GM12873 (cell line): ENCODE results near the gene RNF144A.

Experiments used
- TF ChIP-seq, protein P1 (sequence below): IDR thresholded peaks from 2 replicates; pipeline ENCODE4 v1.5.1; 2012; ENCODE audit warnings: low read depth, mild to moderate bottlenecking, moderate library complexity, low read length, control low read depth; ENCODE audit not compliant: insufficient read depth; ENCODE audit errors: missing control alignments

Gene RNF144A

DNA sequence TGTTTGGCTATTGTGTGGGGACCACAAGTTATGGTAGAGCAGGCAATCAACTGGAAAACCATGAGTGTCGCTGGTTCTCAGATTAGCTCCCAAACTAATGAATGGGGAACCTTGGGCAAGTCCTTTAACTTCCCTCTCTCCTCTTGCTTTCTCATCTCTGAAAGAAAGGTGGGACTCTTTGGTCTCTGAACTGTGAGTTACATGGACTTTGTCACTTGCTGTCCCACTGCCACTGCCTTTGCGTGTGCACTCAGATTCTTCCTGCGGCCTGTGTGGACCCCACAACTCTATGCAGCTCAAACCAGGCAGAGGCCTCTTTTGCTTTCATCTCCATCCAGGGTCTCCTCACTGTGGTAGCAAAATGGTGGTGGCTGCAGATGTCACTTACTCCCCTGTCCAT is 86.7 kb downstream of the RNF144A start:
- TF ChIP-seq, protein P1, sequence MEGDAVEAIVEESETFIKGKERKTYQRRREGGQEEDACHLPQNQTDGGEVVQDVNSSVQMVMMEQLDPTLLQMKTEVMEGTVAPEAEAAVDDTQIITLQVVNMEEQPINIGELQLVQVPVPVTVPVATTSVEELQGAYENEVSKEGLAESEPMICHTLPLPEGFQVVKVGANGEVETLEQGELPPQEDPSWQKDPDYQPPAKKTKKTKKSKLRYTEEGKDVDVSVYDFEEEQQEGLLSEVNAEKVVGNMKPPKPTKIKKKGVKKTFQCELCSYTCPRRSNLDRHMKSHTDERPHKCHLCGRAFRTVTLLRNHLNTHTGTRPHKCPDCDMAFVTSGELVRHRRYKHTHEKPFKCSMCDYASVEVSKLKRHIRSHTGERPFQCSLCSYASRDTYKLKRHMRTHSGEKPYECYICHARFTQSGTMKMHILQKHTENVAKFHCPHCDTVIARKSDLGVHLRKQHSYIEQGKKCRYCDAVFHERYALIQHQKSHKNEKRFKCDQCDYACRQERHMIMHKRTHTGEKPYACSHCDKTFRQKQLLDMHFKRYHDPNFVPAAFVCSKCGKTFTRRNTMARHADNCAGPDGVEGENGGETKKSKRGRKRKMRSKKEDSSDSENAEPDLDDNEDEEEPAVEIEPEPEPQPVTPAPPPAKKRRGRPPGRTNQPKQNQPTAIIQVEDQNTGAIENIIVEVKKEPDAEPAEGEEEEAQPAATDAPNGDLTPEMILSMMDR: no peak

GRCh38 chr2:7004636-7005035 is 87.4 kb downstream of the RNF144A start:
- TF ChIP-seq, protein P1: no peak

- TF ChIP-seq, protein P1: no peak
Observed at GRCh38 chr2:7007488-7007845, 90.3 kb downstream of the RNF144A start.

DNA sequence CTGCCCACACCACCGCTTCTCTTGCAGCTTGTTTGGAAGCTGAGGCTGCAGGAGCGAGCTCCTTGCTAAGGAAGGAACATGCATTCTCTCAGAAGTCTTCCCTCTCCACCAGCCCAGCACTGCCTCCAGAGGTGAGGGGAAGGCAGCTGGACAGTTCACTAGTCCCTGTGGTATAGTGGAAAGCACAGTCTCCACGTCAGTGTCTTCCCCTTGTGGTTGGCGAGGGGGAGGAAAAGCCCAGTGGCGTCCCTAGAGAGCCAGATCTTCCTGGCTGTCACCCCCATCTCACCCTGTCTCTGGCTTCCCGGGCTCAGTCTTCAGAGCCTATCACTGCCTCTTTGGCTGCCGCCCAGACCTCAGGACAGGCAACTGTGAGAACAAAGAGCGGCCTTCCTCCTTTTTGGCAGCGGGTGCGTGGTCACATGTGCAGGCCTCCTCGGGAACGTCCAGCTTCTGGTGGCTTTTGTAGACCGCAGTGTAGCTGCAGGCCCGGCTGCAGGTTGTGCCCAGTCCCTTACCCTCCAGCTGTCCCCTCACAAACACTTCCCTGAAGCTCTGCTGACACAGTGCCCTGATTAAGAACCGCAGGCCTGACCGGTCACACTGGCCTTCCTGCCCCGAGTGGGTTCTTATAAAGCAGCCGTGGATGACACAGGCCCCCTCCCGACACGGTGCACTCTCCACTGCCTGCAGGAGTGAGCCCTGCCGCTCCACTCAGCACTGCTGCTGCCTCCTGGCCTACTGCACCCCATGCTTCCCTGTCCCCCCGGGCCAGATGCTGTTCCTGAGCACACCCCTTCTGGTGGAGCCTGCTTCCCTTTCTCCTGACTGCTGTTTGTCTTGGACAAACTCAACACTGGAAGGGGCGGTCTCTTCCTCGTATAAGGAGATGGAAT is 90.9 kb downstream of the RNF144A start:
- TF ChIP-seq, protein P1: peak; percentile 29

- TF ChIP-seq, protein P1: no peak
Observed at GRCh38 chr2:7009207-7009911, 92.1 kb downstream of the RNF144A start.

DNA sequence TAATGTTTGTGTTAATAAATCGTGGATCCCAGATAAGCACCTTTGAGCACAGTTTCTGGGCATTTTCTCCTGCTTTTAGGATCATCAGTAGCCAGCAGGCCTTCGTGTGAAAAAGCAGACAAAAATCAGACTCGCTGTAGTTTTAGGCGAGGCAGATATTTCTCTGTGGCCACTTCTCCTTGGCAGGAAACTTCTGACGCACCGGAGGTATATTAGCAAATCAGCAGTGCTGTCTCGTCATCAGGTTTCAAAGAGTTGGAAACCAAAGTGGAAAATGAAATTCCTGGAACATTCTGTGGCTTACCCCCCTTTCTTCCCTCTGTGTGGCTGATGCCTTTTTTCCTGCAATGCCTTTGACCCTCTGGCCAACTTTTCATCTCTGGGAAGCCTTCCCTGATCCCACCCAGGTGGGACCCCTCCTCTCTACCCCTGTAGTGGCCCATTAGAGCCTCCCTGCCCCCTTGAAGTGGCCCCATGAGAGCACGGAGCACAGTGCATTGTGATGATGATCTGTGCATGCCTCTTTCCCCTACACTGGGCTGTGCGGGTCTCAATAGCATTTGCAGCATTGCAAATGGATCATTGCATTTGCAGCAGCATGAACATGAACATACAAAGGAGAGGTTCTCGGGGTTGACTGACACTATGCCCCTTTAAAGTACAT is 93.3 kb downstream of the RNF144A start:
- TF ChIP-seq, protein P1: no peak
